Measurements from ENCODE around the gene COLEC12. TPM values are rescaled to one million over a fixed set of nuclear protein-coding genes. Genes with fewer than 3 reads are reported as not detected.
A peak's percentile ranks its signal among the peaks of the same experiment; 100 is the strongest.

COLEC12 gene
- total RNA-seq, 1 donor from 2014 or later: 13.5 TPM

GRCh38 chr18:446941-447560, 53.5 kb downstream of the COLEC12 start:
- DNase-seq (ENCODE audit: low read depth, low spot score): no peak

- no peak for DNase-seq (ENCODE audit: low read depth, low spot score)
These were observed 55.4 kb downstream of the COLEC12 start for GRCh38 chr18:445055-445454.

- no peak for DNase-seq (ENCODE audit: low read depth, low spot score)
These were observed 61.9 kb downstream of the COLEC12 start for GRCh38 chr18:438571-438970.

GRCh38 chr18:435940-436339, 64.6 kb downstream of the COLEC12 start:
- no peak for DNase-seq (ENCODE audit: low read depth, low spot score)

- no peak for DNase-seq (ENCODE audit: low read depth, low spot score)
These were observed 66.1 kb downstream of the COLEC12 start for GRCh38 chr18:434410-434809.

- DNase-seq (ENCODE audit: low read depth, low spot score): no peak
These were observed 66.5 kb downstream of the COLEC12 start for GRCh38 chr18:433960-434359.

- DNase-seq (ENCODE audit: low read depth, low spot score): no peak
These were observed 67.2 kb downstream of the COLEC12 start for GRCh38 chr18:433298-433697.

- DNase-seq (ENCODE audit: low read depth, low spot score): no peak
These were observed 67.7 kb downstream of the COLEC12 start for GRCh38 chr18:432791-433190.

- DNase-seq (ENCODE audit: low read depth, low spot score): no peak
These were observed 71.5 kb downstream of the COLEC12 start for GRCh38 chr18:429030-429429.

- DNase-seq (ENCODE audit: low read depth, low spot score): no peak
These were observed 73.5 kb downstream of the COLEC12 start for GRCh38 chr18:427005-427404.

GRCh38 chr18:425106-425745, 75.3 kb downstream of the COLEC12 start:
- no peak for DNase-seq (ENCODE audit: low read depth, low spot score)

- DNase-seq (ENCODE audit: low read depth, low spot score): no peak
These were observed 75.8 kb downstream of the COLEC12 start for GRCh38 chr18:424668-425067.

- DNase-seq (ENCODE audit: low read depth, low spot score): peak; percentile 29
These were observed 76.3 kb downstream of the COLEC12 start for GRCh38 chr18:424071-424661.

- no peak for DNase-seq (ENCODE audit: low read depth, low spot score)
These were observed 77.5 kb downstream of the COLEC12 start for GRCh38 chr18:422966-423365.

- no peak for DNase-seq (ENCODE audit: low read depth, low spot score)
These were observed 79.0 kb downstream of the COLEC12 start for GRCh38 chr18:421247-422155.

GRCh38 chr18:420661-421246, 79.7 kb downstream of the COLEC12 start:
- no peak for DNase-seq (ENCODE audit: low read depth, low spot score)

- DNase-seq (ENCODE audit: low read depth, low spot score): no peak
These were observed 80.8 kb downstream of the COLEC12 start for GRCh38 chr18:419541-420175.

GRCh38 chr18:417495-417894, 83.0 kb downstream of the COLEC12 start:
- no peak for DNase-seq (ENCODE audit: low read depth, low spot score)

GRCh38 chr18:416930-417329, 83.6 kb downstream of the COLEC12 start:
- DNase-seq (ENCODE audit: low read depth, low spot score): no peak

GRCh38 chr18:415617-416612, 84.6 kb downstream of the COLEC12 start:
- DNase-seq (ENCODE audit: low read depth, low spot score): no peak

All from pulmonary artery endothelial cell (primary cell).